Measurements from ENCODE around the gene DSC1. TPM values are rescaled to one million over a fixed set of nuclear protein-coding genes. Genes with fewer than 3 reads are reported as not detected.
A peak's percentile ranks its signal among the peaks of the same experiment; 100 is the strongest.

Gene DSC1
- total RNA-seq, 1 donor from 2014 or later: 7.5 TPM

- no peak for TF ChIP-seq CTCF (IDR thresholded peaks at IDR 0.05; ENCODE audit: borderline replicate concordance)
- peaks cover 26% of the 10 kb centered on the region for H3K4me1 ChIP-seq
- DNase-seq: no peak
- H3K27me3 ChIP-seq (ENCODE audit: low read depth): no peaks in the 10 kb centered on the region
- intact Hi-C loops (cut with micrococcal nuclease): no loop called here
- H3K27ac ChIP-seq (replicated peaks): peak overlapping the region; percentile 77
- no peaks in the 10 kb centered on the region for H3K36me3 ChIP-seq
- H3K4me3 ChIP-seq: peak overlapping the region; percentile 60
- H3K9me3 ChIP-seq (replicated peaks): no peaks in the 10 kb centered on the region
These were observed 43.4 kb upstream of the DSC1 start for GRCh38 chr18:31206071-31206470.

GRCh38 chr18:31205273-31205672, 42.6 kb upstream of the DSC1 start:
- Histone ChIP-seq H3K4me1 (peaks cover 20% of the 10 kb centered on the region), H3K9me3 (replicated peaks) (no peaks in the 10 kb centered on the region), H3K27me3 (ENCODE audit: low read depth) (no peaks in the 10 kb centered on the region), H3K36me3 (no peaks in the 10 kb centered on the region), H3K27ac (replicated peaks) (peak overlapping the region; percentile 77), H3K4me3 (peak overlapping the region; percentile 60)
- DNase-seq: no peak
- TF ChIP-seq CTCF (IDR thresholded peaks at IDR 0.05; ENCODE audit: borderline replicate concordance): no peak
- intact Hi-C loops (cut with micrococcal nuclease): no loop called here

- Histone ChIP-seq H3K27ac (replicated peaks) (peak overlapping the region; percentile 77), H3K9me3 (replicated peaks) (no peaks in the 10 kb centered on the region), H3K4me1 (peaks cover 20% of the 10 kb centered on the region), H3K36me3 (no peaks in the 10 kb centered on the region), H3K4me3 (peak overlapping the region; percentile 60), H3K27me3 (ENCODE audit: low read depth) (no peaks in the 10 kb centered on the region)
- intact Hi-C loops (cut with micrococcal nuclease): no loop called here
- TF ChIP-seq CTCF (IDR thresholded peaks at IDR 0.05; ENCODE audit: borderline replicate concordance): no peak
- DNase-seq: no peak
These were observed 42.2 kb upstream of the DSC1 start for GRCh38 chr18:31204833-31205232.

- no peaks in the 10 kb centered on the region for H3K36me3 ChIP-seq
- no peak for TF ChIP-seq CTCF (IDR thresholded peaks at IDR 0.05; ENCODE audit: borderline replicate concordance)
- H3K27ac ChIP-seq (replicated peaks): peak overlapping the region; percentile 77
- intact Hi-C loops (cut with micrococcal nuclease): no loop called here
- DNase-seq: no peak
- H3K4me3 ChIP-seq: peak overlapping the region; percentile 60
- no peaks in the 10 kb centered on the region for H3K9me3 ChIP-seq (replicated peaks)
- H3K27me3 ChIP-seq (ENCODE audit: low read depth): no peaks in the 10 kb centered on the region
- H3K4me1 ChIP-seq: peaks cover 18% of the 10 kb centered on the region
These were observed 41.5 kb upstream of the DSC1 start for GRCh38 chr18:31204166-31204565.

GRCh38 chr18:31203794-31204148, 41.1 kb upstream of the DSC1 start:
- H3K9me3 ChIP-seq (replicated peaks): no peaks in the 10 kb centered on the region
- intact Hi-C loops (cut with micrococcal nuclease): no loop called here
- DNase-seq: no peak
- H3K4me3 ChIP-seq: peak overlapping the region; percentile 60
- H3K4me1 ChIP-seq: peaks cover 14% of the 10 kb centered on the region
- no peaks in the 10 kb centered on the region for H3K27me3 ChIP-seq (ENCODE audit: low read depth)
- TF ChIP-seq CTCF (IDR thresholded peaks at IDR 0.05; ENCODE audit: borderline replicate concordance): no peak
- peak overlapping the region; percentile 77 for H3K27ac ChIP-seq (replicated peaks)
- H3K36me3 ChIP-seq: no peaks in the 10 kb centered on the region

Measured in left ventricle myocardium inferior (tissue), 1 donor.